Neural progenitor cell (in vitro differentiated cells): Measurements from ENCODE around the gene LRRC7. TPM values are rescaled to one million over a fixed set of nuclear protein-coding genes. Genes with fewer than 3 reads are reported as not detected.

Experiments used
- DNase-seq: peaks from one replicate; pipeline ENCODE4 v3.0.0-alpha.2; 2016; ENCODE audit warnings: low spot score
- H2AFZ ChIP-seq: fragments of 200-600 bp; sonication (generic); replicated peaks from 2 replicates; pipeline ENCODE4 v1.6.1; 2016; ENCODE audit warnings: antibody characterized with exemption
- H3F3A ChIP-seq: fragments of 200-600 bp; sonication (generic); 2 replicates; pipeline ENCODE4 v1.6.1; 2016; ENCODE audit warnings: antibody characterized with exemption, low read depth
- H3K27ac ChIP-seq: fragments of 200-600 bp; sonication (generic); 2 replicates; pipeline ENCODE4 v1.5.1; 2016; ENCODE audit warnings: mild to moderate bottlenecking
- H3K27me3 ChIP-seq: fragments of 200-600 bp; sonication (generic); 2 replicates; pipeline ENCODE4 v1.6.1; 2016; ENCODE audit warnings: mild to moderate bottlenecking, moderate library complexity
- H3K36me3 ChIP-seq: fragments of 200-600 bp; sonication (generic); 2 replicates; pipeline ENCODE4 v1.5.1; 2016
- H3K4me1 ChIP-seq: fragments of 200-600 bp; sonication (generic); 2 replicates; pipeline ENCODE4 v1.6.1; 2016; ENCODE audit warnings: mixed run types
- H3K4me2 ChIP-seq: fragments of 200-600 bp; sonication (generic); 2 replicates; pipeline ENCODE4 v1.6.1; 2016
- H3K4me3 ChIP-seq: fragments of 200-600 bp; sonication (generic); 2 replicates; pipeline ENCODE4 v1.5.1; 2016
- H3K79me2 ChIP-seq: fragments of 200-600 bp; sonication (generic); 2 replicates; pipeline ENCODE4 v1.6.1; 2016; ENCODE audit warnings: low read depth
- H3K9ac ChIP-seq: fragments of 200-600 bp; sonication (generic); 2 replicates; pipeline ENCODE4 v1.6.1; 2016
- H3K9me3 ChIP-seq: fragments of 200-600 bp; sonication (generic); 2 replicates; pipeline ENCODE4 v1.5.1; 2016; ENCODE audit warnings: low read depth
- H4K20me1 ChIP-seq: fragments of 200-600 bp; sonication (generic); 2 replicates; pipeline ENCODE4 v1.6.1; 2016; ENCODE audit warnings: low read depth
- H3K27ac Mint-ChIP-seq: 3 replicates; pipeline ENCODE4 v1.8.0; 2021; ENCODE audit warnings: mixed read lengths
- H3K27me3 Mint-ChIP-seq: 2 replicates; pipeline ENCODE4 v1.8.0; 2022; ENCODE audit warnings: low read depth, mild to moderate bottlenecking, inconsistent platforms, moderate library complexity, mixed read lengths; ENCODE audit not compliant: insufficient read depth
- H3K36me3 Mint-ChIP-seq: 3 replicates; pipeline ENCODE4 v1.8.0; 2021; ENCODE audit warnings: mixed read lengths
- H3K4me1 Mint-ChIP-seq: 3 replicates; pipeline ENCODE4 v1.8.0; 2021; ENCODE audit warnings: mixed read lengths
- H3K4me3 Mint-ChIP-seq: 3 replicates; pipeline ENCODE4 v1.8.0; 2021; ENCODE audit warnings: mild to moderate bottlenecking, moderate library complexity, mixed read lengths
- H3K9me3 Mint-ChIP-seq: 3 replicates; pipeline ENCODE4 v1.8.0; 2020; ENCODE audit warnings: mixed read lengths
- CTCF ChIP-seq: fragments of 200-600 bp; sonication (generic); IDR thresholded peaks from 2 replicates; pipeline ENCODE4 v1.5.1; 2017; ENCODE audit warnings: antibody characterized with exemption, mild to moderate bottlenecking
- EZH2 ChIP-seq: fragments of 200-600 bp; sonication (generic); IDR thresholded peaks from 2 replicates; pipeline ENCODE4 v1.6.1; 2017; ENCODE audit warnings: antibody characterized with exemption, mild to moderate bottlenecking, moderate library complexity
- EZH2phosphoT487 ChIP-seq: fragments of 200-600 bp; sonication (generic); IDR thresholded peaks from 2 replicates; pipeline ENCODE4 v1.6.1; 2017; ENCODE audit warnings: antibody characterized with exemption
- total RNA-seq: library from RNA; depleted of rRNA; stranded (reverse); fragments of >200 nt; gene quantifications from 2 replicates; pipeline ENCODE4 v1.2.3, GENCODE V29; 2015; ENCODE audit warnings: low replicate concordance

The LRRC7 gene
- total RNA-seq, 1 donor from 2014 or later, result not detected

GRCh38 chr1:69913977-69914376 lies 346.3 kb downstream of the LRRC7 start:
- TF ChIP-seq CTCF (no peak), EZH2 (no peak), EZH2phosphoT487 (no peak)
- H3K9me3 Mint-ChIP-seq, result peaks cover 10% of the 10 kb centered on the region
- no peak overlapping the region for H3K27ac Mint-ChIP-seq

GRCh38 chr1:69914976-69915765 lies 347.4 kb downstream of the LRRC7 start:
- no peak overlapping the region for H3K4me3 Mint-ChIP-seq
- H4K20me1 ChIP-seq, result no peaks in the 10 kb centered on the region
- H3K27me3 ChIP-seq, result no peaks in the 10 kb centered on the region
- H3K4me1 ChIP-seq, result no peaks in the 10 kb centered on the region
- H3K9me3 Mint-ChIP-seq, result peaks cover 6% of the 10 kb centered on the region
- H3K27ac ChIP-seq, result no peak overlapping the region
- no peak overlapping the region for H3K4me3 ChIP-seq
- DNase-seq, result no peak
- H3K4me2 ChIP-seq, result no peak overlapping the region
- H3K9ac ChIP-seq, result no peak overlapping the region
- H3K27me3 Mint-ChIP-seq, result no peaks in the 10 kb centered on the region
- TF ChIP-seq CTCF (no peak), EZH2phosphoT487 (no peak), EZH2 (no peak)
- H2AFZ ChIP-seq, result peak overlapping the region; percentile 86
- H3K9me3 ChIP-seq, result no peaks in the 10 kb centered on the region
- no peaks in the 10 kb centered on the region for H3K36me3 Mint-ChIP-seq
- H3K27ac Mint-ChIP-seq, result no peak overlapping the region
- no peaks in the 10 kb centered on the region for H3K36me3 ChIP-seq
- peaks cover 13% of the 10 kb centered on the region for H3F3A ChIP-seq
- H3K4me1 Mint-ChIP-seq, result no peaks in the 10 kb centered on the region
- no peaks in the 10 kb centered on the region for H3K79me2 ChIP-seq

More at GRCh38 chr1:69913977-69914376, 346.3 kb downstream of the LRRC7 start:
- Histone ChIP-seq H3K27ac (no peak overlapping the region), H3K9ac (no peak overlapping the region), H3K4me3 (no peak overlapping the region), H3K4me2 (no peak overlapping the region), H3F3A (peaks cover 13% of the 10 kb centered on the region), H3K27me3 (no peaks in the 10 kb centered on the region), H4K20me1 (no peaks in the 10 kb centered on the region), H2AFZ (no peak overlapping the region), H3K4me1 (no peaks in the 10 kb centered on the region), H3K9me3 (no peaks in the 10 kb centered on the region), H3K36me3 (no peaks in the 10 kb centered on the region), H3K79me2 (no peaks in the 10 kb centered on the region)
- Mint-ChIP-seq H3K4me1 (no peaks in the 10 kb centered on the region), H3K4me3 (no peak overlapping the region), H3K36me3 (no peaks in the 10 kb centered on the region), H3K27me3 (no peaks in the 10 kb centered on the region)
- no peak for DNase-seq

GRCh38 chr1:69919129-69919921 lies 351.6 kb downstream of the LRRC7 start:
- H3K4me3 Mint-ChIP-seq, result no peak overlapping the region
- Histone ChIP-seq H3K4me1 (no peaks in the 10 kb centered on the region), H3K27me3 (no peaks in the 10 kb centered on the region), H3K79me2 (no peaks in the 10 kb centered on the region), H3K4me3 (no peak overlapping the region), H4K20me1 (no peaks in the 10 kb centered on the region), H3K9me3 (no peaks in the 10 kb centered on the region), H2AFZ (no peak overlapping the region), H3F3A (peaks cover 13% of the 10 kb centered on the region), H3K9ac (no peak overlapping the region), H3K36me3 (no peaks in the 10 kb centered on the region), H3K27ac (no peak overlapping the region), H3K4me2 (no peak overlapping the region)
- no peak overlapping the region for H3K27ac Mint-ChIP-seq
- no peak for TF ChIP-seq EZH2phosphoT487
- no peak for TF ChIP-seq CTCF
- no peak for TF ChIP-seq EZH2
- no peak for DNase-seq
- H3K9me3 Mint-ChIP-seq, result no peaks in the 10 kb centered on the region
- H3K4me1 Mint-ChIP-seq, result no peaks in the 10 kb centered on the region
- peaks cover 2% of the 10 kb centered on the region for H3K27me3 Mint-ChIP-seq
- H3K36me3 Mint-ChIP-seq, result no peaks in the 10 kb centered on the region
